GM12874 (cell line): ENCODE data around the gene RNF41.

Experiments used
- CTCF ChIP-seq: IDR thresholded peaks from 2 replicates; pipeline ENCODE4 v1.5.1; 2011; ENCODE audit warnings: low read depth, mild to moderate bottlenecking, control low read depth, low read length, moderate library complexity; ENCODE audit not compliant: insufficient read depth

Gene RNF41

GRCh38 chr12:56221757-56222530, at the start of gene RNF41:
Gene RNF41 (minus strand): TSS chr12:56221922. CDS start chr12:56214047, 7,875 bp downstream.
- TF ChIP-seq CTCF, result no peak

- TF ChIP-seq CTCF, result peak; percentile 34; the same call in 1 of the 2 replicates
Measured at GRCh38 chr12:56271031-56271430, 49.3 kb upstream of the RNF41 start.

- no peak for TF ChIP-seq CTCF
Measured at GRCh38 chr12:56267443-56268071, 45.8 kb upstream of the RNF41 start.

GRCh38 chr12:56266693-56267442, 45.1 kb upstream of the RNF41 start, which contains the start of gene COQ10A:
Gene COQ10A (plus strand): TSS chr12:56266942. CDS start chr12:56267119, 177 bp downstream.
- TF ChIP-seq CTCF, result peak; percentile 54

GRCh38 chr12:56261503-56262232, 39.9 kb upstream of the RNF41 start:
- no peak for TF ChIP-seq CTCF

GRCh38 chr12:56260921-56261320, 39.2 kb upstream of the RNF41 start:
- TF ChIP-seq CTCF, result no peak
